Type B pancreatic cell (in vitro differentiated cells): ENCODE results near the gene ATXN2. TPM values are rescaled to one million over a fixed set of nuclear protein-coding genes. Genes with fewer than 3 reads are reported as not detected.

Source experiments
- DNase-seq: peaks from one replicate; pipeline ENCODE4 v3.0.0; 2021; ENCODE audit warnings: mixed read lengths; ENCODE audit not compliant: unreplicated experiment; ENCODE audit errors: extremely low spot score
- H3K27ac Mint-ChIP-seq: 2 replicates; pipeline ENCODE4 v1.8.0; 2021; ENCODE audit warnings: mild to moderate bottlenecking, mixed read lengths
- H3K27me3 Mint-ChIP-seq: 2 replicates; pipeline ENCODE4 v1.8.0; 2021; ENCODE audit warnings: mixed read lengths
- H3K36me3 Mint-ChIP-seq: 2 replicates; pipeline ENCODE4 v1.8.0; 2021; ENCODE audit warnings: mixed read lengths
- H3K4me1 Mint-ChIP-seq: one replicate; pipeline ENCODE4 v1.8.0; 2021; ENCODE audit warnings: mixed read lengths; ENCODE audit not compliant: unreplicated experiment
- H3K4me3 Mint-ChIP-seq: 2 replicates; pipeline ENCODE4 v1.8.0; 2021; ENCODE audit warnings: mild to moderate bottlenecking, mixed read lengths
- H3K9me3 Mint-ChIP-seq: 2 replicates; pipeline ENCODE4 v1.8.0; 2021; ENCODE audit warnings: mixed read lengths
- CTCF ChIP-seq: fragments of 200-600 bp; sonication (generic); conservative IDR thresholded peaks from 2 replicates; pipeline ENCODE4 v1.5.0; 2021; ENCODE audit warnings: antibody characterized with exemption, mild to moderate bottlenecking
- total RNA-seq: library from RNA; stranded (reverse); gene quantifications from 2 replicates; pipeline ENCODE4 v1.2.1, GENCODE V29; 2021; ENCODE audit warnings: low replicate concordance

Gene ATXN2
- total RNA-seq, 1 donor from 2014 or later = 80.9 TPM

GRCh38 chr12:111443086-111443485, 156.0 kb downstream of the ATXN2 start:
- H3K4me3 Mint-ChIP-seq = no peak overlapping the region
- H3K27ac Mint-ChIP-seq = peak overlapping the region; percentile 20
- H3K27me3 Mint-ChIP-seq = no peaks in the 10 kb centered on the region
- peaks cover 16% of the 10 kb centered on the region for H3K4me1 Mint-ChIP-seq
- no peak for TF ChIP-seq CTCF
- H3K9me3 Mint-ChIP-seq = no peaks in the 10 kb centered on the region
- H3K36me3 Mint-ChIP-seq = peaks cover 8% of the 10 kb centered on the region
- DNase-seq = no peak

- Mint-ChIP-seq H3K36me3 (peaks cover 8% of the 10 kb centered on the region), H3K27ac (peak overlapping the region; percentile 20), H3K27me3 (no peaks in the 10 kb centered on the region), H3K9me3 (no peaks in the 10 kb centered on the region), H3K4me3 (no peak overlapping the region), H3K4me1 (peaks cover 16% of the 10 kb centered on the region)
- DNase-seq = no peak
- TF ChIP-seq CTCF = no peak
These were observed 156.6 kb downstream of the ATXN2 start for GRCh38 chr12:111442301-111443045.

GRCh38 chr12:111441107-111441928, 157.8 kb downstream of the ATXN2 start:
- H3K4me1 Mint-ChIP-seq = peaks cover 11% of the 10 kb centered on the region
- no peak overlapping the region for H3K27ac Mint-ChIP-seq

GRCh38 chr12:111440631-111441030, 158.5 kb downstream of the ATXN2 start:
- H3K27me3 Mint-ChIP-seq = no peaks in the 10 kb centered on the region
- H3K27ac Mint-ChIP-seq = peak overlapping the region; percentile 55
- DNase-seq = no peak
- H3K4me1 Mint-ChIP-seq = peaks cover 5% of the 10 kb centered on the region
- no peak for TF ChIP-seq CTCF
- H3K9me3 Mint-ChIP-seq = no peaks in the 10 kb centered on the region
- H3K4me3 Mint-ChIP-seq = no peak overlapping the region
- H3K36me3 Mint-ChIP-seq = peaks cover 4% of the 10 kb centered on the region

More at GRCh38 chr12:111441107-111441928, 157.8 kb downstream of the ATXN2 start:
- H3K9me3 Mint-ChIP-seq = no peaks in the 10 kb centered on the region
- no peak for TF ChIP-seq CTCF
- H3K4me3 Mint-ChIP-seq = no peak overlapping the region
- DNase-seq = no peak
- H3K27me3 Mint-ChIP-seq = no peaks in the 10 kb centered on the region
- H3K36me3 Mint-ChIP-seq = peaks cover 4% of the 10 kb centered on the region

GRCh38 chr12:111440152-111440551, 159.0 kb downstream of the ATXN2 start:
- H3K27ac Mint-ChIP-seq = peak overlapping the region; percentile 55
- H3K4me1 Mint-ChIP-seq = peaks cover 5% of the 10 kb centered on the region
- no peaks in the 10 kb centered on the region for H3K27me3 Mint-ChIP-seq
- DNase-seq = no peak
- H3K9me3 Mint-ChIP-seq = no peaks in the 10 kb centered on the region
- H3K4me3 Mint-ChIP-seq = no peak overlapping the region
- TF ChIP-seq CTCF = no peak
- peaks cover 4% of the 10 kb centered on the region for H3K36me3 Mint-ChIP-seq
